Middle frontal gyrus (tissue), 1 donor: ENCODE measurements around the gene PREPL.

Experiments
- DNase-seq: peaks from one replicate; pipeline ENCODE4 v3.0.0-alpha.2; 2015; ENCODE audit warnings: low spot score; ENCODE audit errors: extremely low spot score

Gene PREPL

GRCh38 chr2:44296653-44297052 lies 64.6 kb downstream of the PREPL start:
- DNase-seq: no peak

GRCh38 chr2:44295633-44296359 lies 65.5 kb downstream of the PREPL start:
- DNase-seq: no peak

- DNase-seq: no peak
These were observed 66.2 kb downstream of the PREPL start for GRCh38 chr2:44295113-44295512.

- DNase-seq: peak; percentile 31
These were observed 69.7 kb downstream of the PREPL start for GRCh38 chr2:44291281-44292248.

- DNase-seq: no peak
These were observed 71.0 kb downstream of the PREPL start for GRCh38 chr2:44290261-44290660.

- DNase-seq: no peak
These were observed 74.2 kb downstream of the PREPL start for GRCh38 chr2:44286884-44287638.

GRCh38 chr2:44286119-44286883 lies 75.0 kb downstream of the PREPL start:
- no peak for DNase-seq

GRCh38 chr2:44285174-44285573 lies 76.1 kb downstream of the PREPL start:
- no peak for DNase-seq

GRCh38 chr2:44283116-44283666 lies 78.1 kb downstream of the PREPL start:
- no peak for DNase-seq

GRCh38 chr2:44280869-44281268 lies 80.4 kb downstream of the PREPL start:
- DNase-seq: no peak

GRCh38 chr2:44277541-44277940 lies 83.8 kb downstream of the PREPL start:
- DNase-seq: no peak

- no peak for DNase-seq
These were observed 85.4 kb downstream of the PREPL start for GRCh38 chr2:44275927-44276303.

GRCh38 chr2:44273596-44273995 lies 87.7 kb downstream of the PREPL start:
- no peak for DNase-seq

- DNase-seq: no peak
These were observed 88.2 kb downstream of the PREPL start for GRCh38 chr2:44273076-44273475.

- DNase-seq: no peak
These were observed 90.0 kb downstream of the PREPL start for GRCh38 chr2:44271296-44271695.

- DNase-seq: no peak
These were observed 91.5 kb downstream of the PREPL start for GRCh38 chr2:44269831-44270230.

- peak; percentile 16 for DNase-seq
These were observed 93.3 kb downstream of the PREPL start for GRCh38 chr2:44267796-44268648.
